NCI-H2081 (cell line): ENCODE results near the gene STEAP1B.
"Not testable (repeated sequence)": the region's sequence is repeated elsewhere in the genome, so short reads cannot be mapped to it uniquely, and the experiment has no call there.

Experiments
- DNase-seq, 2 experiments: peaks; one replicate each; lab custom pipeline; 2025; lab: John Stamatoyannopoulos, UW

The STEAP1B gene

DNA sequence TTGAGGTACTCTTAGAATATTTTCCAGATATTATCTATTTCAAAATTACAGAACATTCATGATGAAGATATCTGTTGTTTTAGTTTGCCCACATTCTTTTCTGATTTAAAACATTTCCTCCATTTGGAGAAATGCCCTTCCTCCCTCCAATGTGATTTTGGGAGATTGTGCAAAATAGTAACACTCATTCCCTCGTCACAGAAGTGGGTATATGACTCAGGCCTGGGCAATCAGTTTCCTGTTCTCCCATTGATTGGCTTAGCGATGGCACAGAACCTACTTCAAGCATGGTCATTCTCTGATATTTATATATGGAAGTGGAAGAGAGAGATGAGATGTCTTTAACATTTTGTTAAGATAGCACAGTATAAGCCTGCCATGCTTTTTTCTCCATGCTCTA lies 3.1 kb downstream of the STEAP1B start:
- not testable (repeated sequence) for DNase-seq

DNA sequence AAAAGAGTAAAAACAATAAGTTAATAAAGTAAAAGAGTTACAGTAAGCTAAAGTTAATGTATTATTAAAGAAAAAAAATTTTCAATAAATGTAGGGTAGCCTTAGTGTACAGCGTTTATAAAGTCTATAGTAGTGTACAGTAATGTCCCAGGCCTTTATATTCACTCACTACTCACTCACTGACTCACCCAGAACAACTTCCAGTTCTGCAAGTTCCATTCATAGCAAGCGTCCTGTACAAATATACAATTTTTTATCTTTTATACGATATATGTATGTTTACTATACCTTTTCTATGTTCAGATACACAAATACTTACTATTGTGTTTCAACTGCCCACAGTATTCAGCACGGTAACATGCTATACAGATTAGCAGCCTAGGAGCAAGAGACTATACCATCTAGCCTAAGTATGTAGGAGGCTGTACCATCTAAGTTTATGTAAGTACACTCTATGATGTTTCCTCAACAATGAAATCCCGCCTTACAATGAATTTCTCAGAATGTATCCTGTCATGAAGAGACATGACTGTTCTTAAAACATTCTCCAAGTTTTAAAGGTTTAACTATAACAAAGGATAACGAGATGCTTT lies 3.6 kb downstream of the STEAP1B start:
- DNase-seq = not testable (repeated sequence)

GRCh38 chr7:22493160-22493925 lies 6.6 kb downstream of the STEAP1B start:
- not testable (repeated sequence) for DNase-seq

- DNase-seq = peak; percentile 80 to 83
Measured at GRCh38 chr7:22488643-22489462, 11.1 kb downstream of the STEAP1B start.

DNA sequence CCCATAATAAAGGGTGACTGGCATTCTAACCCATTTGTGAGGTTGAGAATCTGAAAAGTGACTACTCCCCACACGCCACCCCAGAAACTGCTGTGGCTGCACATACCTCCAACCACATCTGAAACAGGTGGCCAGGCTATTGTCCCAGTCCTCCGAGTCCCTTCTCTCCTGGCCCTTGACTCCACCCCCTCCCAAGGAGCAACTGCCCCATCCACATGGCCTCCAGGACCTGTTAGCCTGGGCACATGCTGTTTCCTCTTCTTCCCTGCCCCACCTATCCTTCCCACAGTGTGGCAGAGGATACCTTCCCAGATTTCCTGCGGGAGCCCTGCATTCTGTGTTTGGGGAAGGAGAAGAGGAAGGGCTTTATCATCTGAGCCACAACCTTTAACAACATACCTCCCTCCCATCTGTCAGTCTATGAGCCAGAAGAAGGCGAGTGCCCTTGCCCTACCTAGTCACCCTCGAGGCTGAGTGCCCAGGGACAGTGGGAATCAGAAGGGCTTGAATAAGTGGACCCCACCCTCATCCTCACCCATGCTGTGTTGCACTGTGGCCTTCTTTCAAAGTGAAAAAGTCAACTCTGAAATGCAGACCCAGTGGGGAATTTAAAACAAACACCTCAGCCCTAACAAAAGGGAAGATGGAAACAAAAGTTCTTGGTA lies 11.9 kb downstream of the STEAP1B start:
- no peak for DNase-seq

DNA sequence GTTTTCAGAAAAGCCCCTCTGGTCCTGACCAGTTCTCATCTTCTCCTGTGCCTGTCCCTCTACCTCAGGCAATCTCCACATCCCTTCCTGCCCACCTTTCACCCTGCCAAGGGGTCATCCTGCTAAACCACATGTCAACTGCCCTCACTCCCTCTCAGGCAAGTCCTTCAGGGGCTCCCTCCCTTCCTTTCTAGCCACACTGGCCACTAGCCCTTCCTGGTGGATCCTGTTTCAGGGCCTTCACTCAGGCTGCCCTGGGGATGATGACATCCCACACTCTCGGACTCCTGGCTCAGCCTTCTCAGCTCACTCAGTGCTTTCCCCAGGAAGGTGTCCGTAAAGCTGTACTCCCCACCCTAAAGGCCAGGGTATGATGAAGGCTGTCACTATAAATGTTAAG lies 13.4 kb downstream of the STEAP1B start:
- no peak for DNase-seq

- no peak for DNase-seq
Measured at GRCh38 chr7:22485189-22485588, 14.8 kb downstream of the STEAP1B start.

GRCh38 chr7:22482503-22482902 lies 17.5 kb downstream of the STEAP1B start:
- peak in 1 of 2 experiments; percentile 13 for DNase-seq

- DNase-seq = peak in 1 of 2 experiments; percentile 46
Measured at GRCh38 chr7:22481726-22482125, 18.3 kb downstream of the STEAP1B start.

- peak; percentile 33 to 51 for DNase-seq
Measured at GRCh38 chr7:22480523-22481075, 19.4 kb downstream of the STEAP1B start.

GRCh38 chr7:22477876-22478450 lies 22.0 kb downstream of the STEAP1B start:
- no peak for DNase-seq

DNA sequence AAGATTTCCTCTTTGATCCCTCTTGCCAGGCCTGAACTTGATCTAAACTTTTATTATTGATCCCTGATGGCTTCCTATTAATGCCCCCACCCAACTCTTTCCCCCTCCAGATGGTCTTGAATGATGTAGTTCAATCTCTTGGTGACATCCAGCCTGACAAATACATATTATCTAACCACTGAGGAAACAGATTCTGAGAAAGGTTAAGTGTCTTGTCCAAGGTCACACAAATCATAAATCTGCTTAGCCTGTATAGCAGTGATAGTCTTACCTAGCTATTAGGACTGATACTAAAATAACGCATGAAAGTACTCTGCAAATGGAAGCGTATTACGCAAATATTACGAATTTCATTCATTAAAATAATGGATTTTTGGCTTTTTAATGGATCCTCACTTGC lies 22.7 kb downstream of the STEAP1B start:
- DNase-seq = no peak

GRCh38 chr7:22476824-22477223 lies 23.2 kb downstream of the STEAP1B start:
- DNase-seq = no peak

GRCh38 chr7:22474645-22475044 lies 25.3 kb downstream of the STEAP1B start:
- DNase-seq = no peak

DNA sequence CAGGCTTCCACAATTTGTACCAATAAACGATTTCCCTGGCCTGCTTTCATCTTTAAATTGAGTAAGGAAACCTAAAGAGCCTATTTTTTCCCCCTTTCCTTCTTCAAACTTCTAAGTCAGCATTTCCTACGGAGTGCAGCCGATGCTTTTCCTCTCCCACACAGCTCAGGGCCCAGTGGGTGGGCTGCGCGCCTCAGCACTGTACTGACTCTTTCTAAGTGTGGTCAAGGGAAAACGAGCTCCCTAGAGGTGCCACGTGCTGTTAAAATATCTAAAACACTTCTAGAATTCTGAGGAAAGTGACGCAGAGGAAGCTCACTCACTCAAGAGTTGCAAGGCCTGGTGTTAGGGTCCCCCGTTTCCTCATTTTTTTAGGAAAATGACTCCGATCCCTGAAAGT lies 29.0 kb downstream of the STEAP1B start:
- no peak for DNase-seq

GRCh38 chr7:22469371-22470143 lies 30.4 kb downstream of the STEAP1B start:
- peak in 1 of 2 experiments; percentile 75 for DNase-seq

- no peak for DNase-seq
Measured at GRCh38 chr7:22468609-22469008, 31.4 kb downstream of the STEAP1B start.

DNA sequence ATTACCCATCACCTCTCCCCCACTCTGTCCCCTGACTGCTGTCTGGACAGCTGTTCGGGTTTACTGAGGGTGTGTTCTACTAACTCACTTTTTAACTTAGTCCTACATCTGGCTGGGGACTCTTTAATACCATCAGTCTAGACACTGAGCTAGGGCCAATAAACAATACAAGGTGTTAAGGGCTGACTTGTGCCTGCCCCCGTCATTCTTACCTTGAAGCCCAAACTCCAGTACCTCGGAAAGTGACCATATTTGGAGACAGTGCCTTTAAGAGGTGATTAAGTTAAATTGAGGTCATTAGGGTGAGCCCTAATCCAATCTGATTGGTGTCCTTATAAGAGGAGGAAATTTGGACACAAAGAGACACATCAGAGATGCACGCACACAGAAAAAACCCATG lies 35.7 kb downstream of the STEAP1B start:
- DNase-seq = no peak

- DNase-seq = no peak
Measured at GRCh38 chr7:22460363-22460988, 39.5 kb downstream of the STEAP1B start.

DNA sequence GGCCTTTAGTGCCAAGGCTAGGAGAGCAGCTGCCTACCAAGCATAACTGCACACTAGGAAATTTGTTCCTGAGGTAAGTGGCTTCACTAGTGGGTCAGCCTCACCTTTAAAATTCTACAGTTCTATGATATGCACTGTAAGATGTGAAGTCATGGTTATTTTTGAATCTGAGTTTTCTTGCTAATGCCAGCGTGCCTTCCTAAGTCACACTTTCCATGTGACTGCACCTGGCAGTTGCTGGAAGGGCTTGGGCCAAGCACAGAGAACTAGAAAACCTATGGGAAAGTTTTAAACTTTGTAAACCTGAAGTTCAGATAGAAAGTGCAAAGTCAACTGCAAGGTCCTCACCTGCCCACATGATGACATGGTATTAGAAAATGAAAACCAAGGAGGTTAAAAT lies 42.5 kb downstream of the STEAP1B start:
- DNase-seq = no peak
